Mesenchymal stem cell (in vitro differentiated cells and primary cell): ENCODE data around the gene TLK2.
"Not testable (repeated sequence)": the region's sequence is repeated elsewhere in the genome, so short reads cannot be mapped to it uniquely, and the experiment has no call there.

Experiments used
- DNase-seq: peaks from one replicate; pipeline ENCODE4 v3.0.0-alpha.2; 2013
- H2AFZ ChIP-seq: one replicate; pipeline ENCODE4 v1.6.1; 2013; ENCODE audit warnings: low read depth, mild to moderate bottlenecking, control low read depth, inconsistent platforms, low read length, moderate library complexity
- H2AK5ac ChIP-seq: 2 replicates; pipeline ENCODE4 v1.6.1; 2013; ENCODE audit warnings: low read length, moderate library complexity, mild to moderate bottlenecking, inconsistent platforms; ENCODE audit not compliant: severe bottlenecking
- H2BK120ac ChIP-seq: one replicate; pipeline ENCODE4 v1.6.1; 2013; ENCODE audit warnings: low read depth, mild to moderate bottlenecking, inconsistent platforms, low read length, moderate library complexity
- H2BK12ac ChIP-seq, 2 experiments: one replicate each; pipeline ENCODE4 v1.6.1; 2013; ENCODE audit warnings: inconsistent platforms in 2 of 2, low read length in 2 of 2, mild to moderate bottlenecking in 2 of 2, moderate library complexity in 2 of 2, control low read depth in 1 of 2
- H2BK15ac ChIP-seq: one replicate; pipeline ENCODE4 v1.6.1; 2013; ENCODE audit warnings: mild to moderate bottlenecking, low read depth, inconsistent platforms; ENCODE audit not compliant: poor library complexity, severe bottlenecking
- H2BK5ac ChIP-seq: 2 replicates; pipeline ENCODE4 v1.6.1; 2013; ENCODE audit warnings: low read depth, mild to moderate bottlenecking, low read length, control low read depth, inconsistent platforms; ENCODE audit not compliant: poor library complexity, severe bottlenecking
- H3K14ac ChIP-seq, 2 experiments: one replicate each; pipeline ENCODE4 v1.6.1; 2013; ENCODE audit warnings: inconsistent platforms in 2 of 2, low read length in 2 of 2, control low read depth in 1 of 2, mild to moderate bottlenecking in 1 of 2, moderate library complexity in 1 of 2
- H3K18ac ChIP-seq, 2 experiments: one replicate each; pipeline ENCODE4 v1.6.1; 2013; ENCODE audit warnings: inconsistent platforms in 2 of 2, low read length in 2 of 2, control low read depth in 1 of 2, low read depth in 1 of 2, mild to moderate bottlenecking in 1 of 2
- H3K23ac ChIP-seq, 2 experiments: one replicate each; pipeline ENCODE4 v1.6.1; 2013; ENCODE audit warnings: inconsistent platforms in 2 of 2, low read length in 2 of 2, mild to moderate bottlenecking in 2 of 2, moderate library complexity in 2 of 2, control low read depth in 1 of 2
- H3K27ac ChIP-seq: 2 replicates; pipeline ENCODE4 v1.5.1; 2013; ENCODE audit warnings: mild to moderate bottlenecking, moderate library complexity, low read length, control low read depth, inconsistent platforms; ENCODE audit not compliant: poor library complexity, severe bottlenecking
- H3K27me3 ChIP-seq, 2 experiments: 2 replicates each; pipeline versions ENCODE4 v1.6.1 to v1.7.0; 2013; ENCODE audit warnings: low read length in 2 of 2, mild to moderate bottlenecking in 2 of 2, moderate library complexity in 2 of 2, control low read depth in 1 of 2, inconsistent platforms in 1 of 2; ENCODE audit not compliant: control insufficient read depth in 1 of 2, insufficient read depth in 1 of 2
- H3K36me3 ChIP-seq, 2 experiments: 2 replicates each; pipeline versions ENCODE4 v1.6.1 to v1.7.0; 2013; ENCODE audit warnings: low read length in 2 of 2, control low read depth in 1 of 2, inconsistent platforms in 1 of 2, low read depth in 1 of 2, mild to moderate bottlenecking in 1 of 2; ENCODE audit not compliant: insufficient read depth in 2 of 2, control insufficient read depth in 1 of 2
- H3K4ac ChIP-seq, 2 experiments: one replicate each; pipeline ENCODE4 v1.6.1; 2013; ENCODE audit warnings: inconsistent platforms in 2 of 2, low read length in 2 of 2, mild to moderate bottlenecking in 2 of 2, moderate library complexity in 2 of 2, control low read depth in 1 of 2, low read depth in 1 of 2
- H3K4me1 ChIP-seq: 2 replicates; pipeline ENCODE4 v1.6.1; 2013; ENCODE audit warnings: low read depth, low read length, control low read depth; ENCODE audit not compliant: control insufficient read depth, insufficient read depth
- H3K4me2 ChIP-seq: 2 replicates; pipeline ENCODE4 v1.6.1; 2013; ENCODE audit warnings: low read length, mild to moderate bottlenecking, inconsistent platforms; ENCODE audit not compliant: poor library complexity, severe bottlenecking
- H3K4me3 ChIP-seq, 2 experiments: 2 replicates each; pipeline versions ENCODE4 v1.5.1 to v1.7.0; 2013; ENCODE audit warnings: low read length in 2 of 2, mild to moderate bottlenecking in 2 of 2, control low read depth in 1 of 2, low read depth in 1 of 2; ENCODE audit not compliant: insufficient read depth in 1 of 2
- H3K79me1 ChIP-seq: replicated peaks from 2 replicates; pipeline ENCODE4 v1.6.1; 2013; ENCODE audit warnings: mild to moderate bottlenecking, control low read depth, low read length, inconsistent platforms; ENCODE audit not compliant: poor library complexity, severe bottlenecking
- H3K9ac ChIP-seq: 2 replicates; pipeline ENCODE4 v1.7.0; 2013; ENCODE audit warnings: mild to moderate bottlenecking, low read length, moderate library complexity
- H3K9me3 ChIP-seq: 2 replicates; pipeline ENCODE4 v1.7.0; 2013; ENCODE audit warnings: mild to moderate bottlenecking, low read length; ENCODE audit not compliant: control insufficient read depth
- H4K8ac ChIP-seq: one replicate; pipeline ENCODE4 v1.6.1; 2013; ENCODE audit warnings: inconsistent platforms, mild to moderate bottlenecking, low read length, moderate library complexity
- H4K91ac ChIP-seq: one replicate; pipeline ENCODE4 v1.6.1; 2013; ENCODE audit warnings: mild to moderate bottlenecking, low read length, inconsistent platforms
- WGBS: methylation state at CpG from one replicate; pipeline ENCODE4 v1.1.7; 2013; ENCODE audit warnings: mixed read lengths; 5-methylcytosine and 5-hydroxymethylcytosine counted together

Gene TLK2

GRCh38 chr17:62536557-62536956 is 57.9 kb downstream of the TLK2 start:
- not testable (repeated sequence) for H3K4me2 ChIP-seq, H3K27ac ChIP-seq, H3K79me1 ChIP-seq, H2AFZ ChIP-seq, H3K27me3 ChIP-seq, H3K4ac ChIP-seq, H2BK12ac ChIP-seq, H2BK120ac ChIP-seq, H2BK15ac ChIP-seq, H3K18ac ChIP-seq, H3K4me3 ChIP-seq, H3K9me3 ChIP-seq, H3K9ac ChIP-seq, H3K4me1 ChIP-seq, H4K8ac ChIP-seq, H2BK5ac ChIP-seq, H2AK5ac ChIP-seq, H3K14ac ChIP-seq, DNase-seq, H4K91ac ChIP-seq, H3K23ac ChIP-seq
- 100% methylated on average over 1 of the region's 4 CpGs for WGBS
- peaks cover 3 to 48% of the 10 kb centered on the region in 2 experiments for H3K36me3 ChIP-seq

GRCh38 chr17:62541073-62541472 is 62.4 kb downstream of the TLK2 start:
- not testable (repeated sequence) for H3K4me1 ChIP-seq

GRCh38 chr17:62543278-62543775 is 64.7 kb downstream of the TLK2 start:
- H4K8ac ChIP-seq, H2BK120ac ChIP-seq, H3K14ac ChIP-seq, H4K91ac ChIP-seq, H3K4me1 ChIP-seq, H3K4ac ChIP-seq, H3K27me3 ChIP-seq, H3K27ac ChIP-seq, H3K4me3 ChIP-seq, H3K9ac ChIP-seq, H3K18ac ChIP-seq, H3K9me3 ChIP-seq, H2BK15ac ChIP-seq, H3K79me1 ChIP-seq, H2AK5ac ChIP-seq, H3K23ac ChIP-seq, H2BK5ac ChIP-seq, H3K4me2 ChIP-seq, H2BK12ac ChIP-seq, DNase-seq, H2AFZ ChIP-seq: not testable (repeated sequence)
- peaks cover 0 to 38% of the 10 kb centered on the region in 2 experiments for H3K36me3 ChIP-seq
- WGBS, result 83% methylated on average over 2 of the region's 3 CpGs

More at GRCh38 chr17:62541073-62541472, 62.4 kb downstream of the TLK2 start:
- H2BK12ac ChIP-seq, DNase-seq, H3K9ac ChIP-seq, H2BK5ac ChIP-seq, H4K8ac ChIP-seq, H3K4me3 ChIP-seq, H3K9me3 ChIP-seq, H3K4me2 ChIP-seq, H3K18ac ChIP-seq, H3K14ac ChIP-seq, H3K23ac ChIP-seq, H2AFZ ChIP-seq, H3K27me3 ChIP-seq, H2BK120ac ChIP-seq, H3K4ac ChIP-seq, H3K27ac ChIP-seq, H2AK5ac ChIP-seq, H4K91ac ChIP-seq, H2BK15ac ChIP-seq: not testable (repeated sequence)
- peaks cover 3 to 54% of the 10 kb centered on the region in 2 experiments for H3K36me3 ChIP-seq
- peaks cover 10% of the 10 kb centered on the region for H3K79me1 ChIP-seq
- 91% methylated on average over 4 of the region's 4 CpGs for WGBS

GRCh38 chr17:62546066-62546465 is 67.4 kb downstream of the TLK2 start:
- not testable (repeated sequence) for H3K23ac ChIP-seq, H2BK15ac ChIP-seq, H3K18ac ChIP-seq, H2AFZ ChIP-seq, H2BK12ac ChIP-seq, H4K8ac ChIP-seq, H2AK5ac ChIP-seq, H2BK5ac ChIP-seq, H4K91ac ChIP-seq, H3K4me2 ChIP-seq, H2BK120ac ChIP-seq, H3K9me3 ChIP-seq, H3K14ac ChIP-seq, DNase-seq, H3K27me3 ChIP-seq, H3K9ac ChIP-seq, H3K4me3 ChIP-seq, H3K4ac ChIP-seq, H3K79me1 ChIP-seq, H3K27ac ChIP-seq, H3K4me1 ChIP-seq
- 100% methylated on average over 2 of the region's 5 CpGs for WGBS
- peaks cover 0 to 26% of the 10 kb centered on the region in 2 experiments for H3K36me3 ChIP-seq
